ENCODE results near the gene SELENOO. TPM values are rescaled to one million over a fixed set of nuclear protein-coding genes. Genes with fewer than 3 reads are reported as not detected.

The SELENOO gene
- total RNA-seq, 1 experiment from 2014 or later, result 19.0 TPM

DNA sequence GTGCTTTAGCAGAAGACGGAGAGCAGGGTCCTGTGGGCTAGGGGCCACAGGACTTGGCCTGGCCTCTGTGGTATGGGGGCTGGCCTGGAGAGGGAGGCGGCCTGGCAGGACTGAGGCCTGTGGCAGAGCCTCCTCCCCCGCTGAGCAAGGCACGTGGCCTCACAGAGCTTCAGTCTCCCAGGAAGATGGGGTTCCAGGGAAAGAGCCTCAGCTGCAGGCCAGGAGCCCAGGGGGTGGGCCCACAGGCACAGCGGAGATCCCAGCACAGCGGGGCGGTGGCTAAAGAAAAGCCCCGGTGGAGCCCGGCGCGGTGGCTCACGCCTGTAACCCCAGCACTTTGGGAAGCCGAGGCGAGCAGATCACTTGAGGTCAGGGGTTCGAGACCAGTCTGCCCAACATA lies 58.5 kb downstream of the SELENOO start:
- Histone ChIP-seq H3T11ph (ENCODE audit: low read length) (no peak overlapping the region), H3K9me3 (ENCODE audit: control insufficient read depth, low read depth, low read length) (no peaks in the 10 kb centered on the region), H2BK120ac (ENCODE audit: low read depth, low read length, poor library complexity, severe bottlenecking) (no peak overlapping the region), H2BK5ac (ENCODE audit: insufficient read length, low read length) (no peak overlapping the region), H2AK5ac (ENCODE audit: insufficient read length, low read length) (no peak overlapping the region), H3K9ac (ENCODE audit: extremely low read depth, insufficient read length, low read length) (no peak overlapping the region), H3K79me2 (ENCODE audit: insufficient read depth, low read length) (no peaks in the 10 kb centered on the region), H3K23ac (ENCODE audit: insufficient read length, low read depth, low read length) (no peak overlapping the region), H3K56ac (ENCODE audit: insufficient read length, low read depth, low read length) (no peak overlapping the region), H3K4me2 (ENCODE audit: insufficient read depth, insufficient read length, low read length) (no peak overlapping the region), H2AFZ (ENCODE audit: low read length) (no peak overlapping the region), H3K4ac (ENCODE audit: low read depth, low read length) (no peak overlapping the region), H4K20me1 (ENCODE audit: control insufficient read depth, insufficient read depth, insufficient read length) (no peaks in the 10 kb centered on the region), H4K5ac (ENCODE audit: insufficient read length, low read depth, low read length) (no peak overlapping the region), H4K91ac (ENCODE audit: insufficient read length, low read depth, low read length) (no peak overlapping the region), H3K14ac (ENCODE audit: insufficient read depth, low read length) (no peak overlapping the region), H3K79me1 (ENCODE audit: insufficient read depth, low read depth, low read length, poor library complexity, severe bottlenecking) (no peaks in the 10 kb centered on the region), H3K18ac (ENCODE audit: insufficient read length, low read depth, low read length) (no peak overlapping the region), H4K8ac (replicated peaks; ENCODE audit: insufficient read length, low read depth, low read length) (no peak overlapping the region), H3K27me3 (ENCODE audit: insufficient read depth, low read length) (no peaks in the 10 kb centered on the region), H2BK15ac (ENCODE audit: low read depth, low read length) (no peak overlapping the region), H3K23me2 (ENCODE audit: insufficient read length, low read depth, low read length, poor library complexity, severe bottlenecking) (peaks cover 8% of the 10 kb centered on the region), H2BK20ac (ENCODE audit: low read depth, low read length, poor library complexity, severe bottlenecking) (no peak overlapping the region), H3K27ac (ENCODE audit: insufficient read length, low read depth, low read length) (no peak overlapping the region), H2BK12ac (ENCODE audit: insufficient read length, low read depth, low read length) (no peak overlapping the region), H3K4me1 (ENCODE audit: insufficient read depth, low read length) (no peaks in the 10 kb centered on the region)
- Mint-ChIP-seq H3K9me3 (no peaks in the 10 kb centered on the region; a peak in 1 of 5 replicates), H3K36me3 (ENCODE audit: insufficient read depth in 1 of 3, low read depth in 3 of 3) (peaks cover 0 to 3% (median 0%) of the 10 kb centered on the region in 3 experiments; a peak in 2 of 7 replicates), H3K4me1 (peaks cover 8 to 12% of the 10 kb centered on the region in 2 experiments), H3K27ac (no peak overlapping the region), H3K4me3 (peak overlapping the region in 1 of 2 experiments; percentile 42; a peak in 1 of 5 replicates), H3K27me3 (ENCODE audit: low read depth) (peaks cover 35% of the 10 kb centered on the region)
- no peak for TF ChIP-seq CTCF (conservative IDR thresholded peaks at IDR 0.05)
- DNase-seq, result no peak
- no CpG with 5 or more reads among the region's 15 CpGs for WGBS (ENCODE audit: extremely low coverage, insufficient read length, low lambda C conversion rate)

All from H9 (cell line).